ENCODE measurements around the gene GALNT10.

GALNT10 gene

DNA sequence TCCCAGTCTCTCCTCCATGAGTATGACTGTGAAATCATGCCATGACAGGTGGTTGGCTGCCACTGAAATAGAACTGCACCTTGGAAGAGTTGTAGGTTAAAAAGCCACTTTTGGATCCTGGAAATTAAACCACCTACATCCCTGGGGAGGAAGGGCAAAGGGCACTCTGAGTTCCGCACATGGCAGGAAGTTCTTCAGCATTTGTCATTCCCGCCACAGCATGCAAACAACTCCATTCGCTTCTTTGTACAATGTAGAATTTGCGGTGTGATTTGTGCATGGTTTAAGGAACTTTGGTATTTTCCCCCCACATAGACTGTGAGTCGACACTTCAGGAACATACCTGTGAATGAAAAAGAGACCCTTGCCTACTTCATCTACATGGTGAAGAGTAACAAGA, 265.1 kb downstream of the GALNT10 start:
- no peak for DNase-seq

DNA sequence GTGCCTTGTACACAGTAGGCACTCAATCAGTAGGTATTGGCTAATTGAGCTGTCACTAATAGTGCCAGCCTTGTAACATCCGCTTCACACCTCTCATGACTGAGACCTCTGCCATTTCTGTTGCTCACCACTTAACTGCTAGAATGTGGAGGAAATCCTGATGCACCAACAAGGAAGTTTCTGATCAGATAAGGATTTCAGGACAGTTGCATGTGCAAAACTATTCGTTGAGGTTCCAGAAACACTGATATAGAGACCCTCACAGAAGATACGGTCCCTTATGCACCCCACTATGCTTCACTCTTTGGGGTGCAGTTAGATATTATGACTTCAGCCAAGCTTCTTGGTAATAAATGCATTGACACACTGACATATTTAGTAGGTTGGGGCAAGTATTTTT, 266.0 kb downstream of the GALNT10 start:
- no peak for DNase-seq

DNA sequence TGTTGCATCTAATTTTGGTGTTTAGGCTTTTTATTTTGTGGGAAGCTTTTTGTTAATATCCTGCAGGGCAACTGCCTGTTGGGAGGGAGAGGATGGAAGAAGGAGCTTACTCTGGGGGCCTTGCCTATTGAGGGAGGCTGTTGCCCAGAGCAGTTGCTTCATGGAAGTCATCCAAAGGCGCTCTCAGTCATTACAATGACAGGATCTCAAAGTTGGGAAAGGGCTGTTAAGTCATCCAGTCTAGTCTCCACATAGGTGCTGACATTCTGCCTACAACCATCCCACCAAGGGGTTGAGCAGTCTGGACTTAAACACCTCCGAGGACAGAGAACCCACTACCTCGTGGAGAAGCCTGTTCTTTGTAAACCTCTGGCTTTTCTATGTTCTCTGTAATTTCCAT, 268.5 kb downstream of the GALNT10 start:
- no peak for DNase-seq

DNA sequence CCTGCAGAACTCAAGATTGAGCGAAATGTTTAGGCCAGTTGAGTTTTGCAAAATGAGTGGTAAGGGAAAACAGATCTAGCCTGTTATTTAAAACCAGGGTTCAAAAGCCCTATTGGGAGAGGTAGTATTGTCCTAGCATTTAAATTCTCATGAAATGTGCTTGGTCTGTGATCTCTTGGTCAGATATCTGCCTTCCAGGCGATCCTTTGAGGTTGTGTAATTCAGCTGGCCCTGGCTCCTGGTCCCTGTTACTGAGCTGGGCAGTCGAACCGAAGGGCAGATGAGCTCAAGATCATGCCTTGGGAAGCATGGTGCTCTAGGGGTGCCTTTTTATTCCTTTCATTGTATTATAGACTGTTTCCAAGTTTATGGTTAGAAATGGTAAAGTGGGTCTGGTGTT, 269.6 kb downstream of the GALNT10 start:
- no peak for DNase-seq

DNA sequence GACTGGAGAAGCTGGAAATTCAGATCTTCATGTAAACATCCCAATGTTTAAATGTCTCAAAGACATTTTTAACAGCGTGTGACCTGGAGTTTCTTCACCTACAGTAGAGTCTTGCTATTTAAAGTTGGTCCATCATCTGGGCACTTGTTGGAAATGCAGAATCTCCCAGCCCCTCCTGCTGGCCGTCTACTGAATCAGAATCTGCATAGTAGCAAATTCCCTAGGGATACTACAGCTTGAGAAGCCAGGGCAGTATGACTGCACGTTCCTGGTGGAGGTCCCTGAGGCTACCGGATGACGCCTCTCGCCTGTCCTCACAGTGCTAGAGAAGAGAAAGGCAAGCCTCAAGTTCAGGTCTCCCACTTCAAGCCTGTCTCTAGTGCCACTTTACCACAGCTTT, 271.0 kb downstream of the GALNT10 start:
- no peak for DNase-seq

DNA sequence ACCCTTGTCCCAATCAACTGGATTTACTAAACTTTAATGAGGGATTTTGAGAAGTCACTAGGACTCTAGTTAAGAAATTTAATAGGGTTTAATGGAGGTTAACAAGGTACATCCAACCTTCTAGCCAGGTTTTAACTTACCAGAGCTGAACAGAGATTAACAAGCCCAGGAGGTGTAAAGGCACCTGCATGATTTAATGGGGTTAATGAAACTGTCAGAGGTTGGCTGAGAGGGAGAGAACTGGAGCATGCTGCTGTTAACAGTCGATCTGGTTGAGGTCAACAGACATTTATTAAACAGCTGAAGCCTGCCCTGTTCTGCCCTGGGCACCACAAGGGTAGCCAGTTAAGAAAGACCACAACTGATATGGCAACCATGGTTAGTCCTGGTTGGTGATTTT, 273.9 kb downstream of the GALNT10 start:
- no peak for DNase-seq

DNA sequence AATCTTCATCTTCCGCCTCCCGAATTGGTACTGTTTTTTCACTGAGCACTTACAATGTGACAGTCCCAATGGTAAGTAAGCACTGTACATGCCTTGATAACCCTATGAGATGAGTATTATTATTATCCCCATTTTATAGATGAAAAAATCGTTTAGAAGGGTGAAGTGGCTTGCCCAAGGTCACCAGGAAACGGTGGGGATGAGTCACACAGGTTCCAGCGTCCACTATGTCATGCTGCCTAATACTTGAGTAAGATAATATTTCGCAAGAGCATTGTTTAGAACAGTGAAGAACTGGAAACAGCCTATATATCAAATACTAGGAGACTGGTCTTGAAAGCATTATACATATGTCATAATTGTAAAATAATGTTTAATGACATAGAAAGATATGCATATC, 274.6 kb downstream of the GALNT10 start:
- DNase-seq = no peak

DNA sequence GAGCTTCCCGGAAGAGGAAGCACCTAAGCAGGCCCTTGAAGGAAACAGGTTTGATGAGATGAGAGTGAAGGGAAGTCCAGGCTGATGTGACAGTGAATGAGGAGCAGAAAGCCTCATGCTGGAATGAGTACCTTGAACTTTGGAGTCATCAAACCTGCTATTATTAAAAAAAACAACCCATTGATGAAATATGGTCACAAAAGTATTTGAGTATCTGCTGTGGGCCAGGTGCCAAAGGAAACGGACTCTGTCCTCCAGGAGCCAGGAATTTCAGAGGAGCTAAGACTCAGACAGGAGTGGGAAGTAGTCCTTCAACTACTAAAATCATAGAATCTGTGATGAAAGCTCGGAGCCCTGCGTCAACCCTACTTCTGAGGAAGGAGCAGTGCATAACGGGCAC, 275.6 kb downstream of the GALNT10 start:
- DNase-seq = no peak

DNA sequence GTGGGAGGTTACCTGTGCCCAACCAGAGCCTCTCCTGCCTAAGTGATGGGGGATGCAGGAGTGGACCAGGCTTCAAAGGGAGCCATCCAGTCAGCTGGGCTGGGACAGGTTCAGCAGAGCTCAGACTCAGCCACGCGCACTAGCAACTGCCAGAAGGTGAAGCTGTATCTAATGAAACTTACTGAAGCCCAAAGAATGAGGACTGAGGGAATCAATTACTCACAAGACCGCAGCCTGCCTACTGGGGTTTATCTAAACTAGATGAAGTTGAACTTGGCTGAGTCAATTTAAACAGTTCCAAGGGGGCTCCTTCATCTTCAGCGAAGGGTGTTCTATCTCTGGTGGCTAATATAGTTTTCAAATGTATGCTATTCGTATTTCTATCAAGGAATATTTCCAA, 276.1 kb downstream of the GALNT10 start:
- no peak for DNase-seq

DNA sequence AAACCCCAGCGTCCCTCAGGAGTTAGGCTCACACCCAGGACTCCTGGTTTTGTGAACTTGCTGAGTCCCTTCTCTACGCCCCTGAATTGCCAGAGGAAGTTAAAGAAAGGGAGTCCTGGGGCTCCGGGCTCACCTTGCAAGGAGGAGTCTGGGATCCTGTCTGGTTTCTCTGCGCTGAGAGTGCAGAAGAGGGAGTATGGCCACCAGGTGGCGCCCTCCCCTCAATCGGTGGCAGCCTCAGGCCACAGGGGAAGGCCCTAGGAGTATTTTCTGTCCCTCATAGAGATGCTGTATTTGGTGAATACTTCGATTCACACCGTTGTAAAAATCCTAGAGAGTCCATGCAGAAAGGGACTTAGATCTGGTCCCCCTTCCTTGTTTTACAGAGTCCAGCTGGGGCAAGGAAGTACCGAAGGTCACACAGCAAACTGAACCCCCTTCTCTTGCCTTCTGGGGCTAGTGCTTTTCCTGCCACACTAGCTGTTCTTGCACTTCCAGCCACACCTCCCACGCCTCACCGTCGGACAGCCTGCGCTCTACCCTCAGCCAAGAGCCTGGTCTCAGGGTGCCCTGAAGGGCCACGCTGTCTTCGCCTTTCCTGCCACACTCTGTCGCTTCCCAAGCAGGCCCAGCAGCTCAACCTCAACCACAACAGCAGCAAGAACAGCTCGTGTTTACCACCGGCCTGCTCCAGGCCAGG, 277.3 kb downstream of the GALNT10 start:
- peak; percentile 10 for DNase-seq

DNA sequence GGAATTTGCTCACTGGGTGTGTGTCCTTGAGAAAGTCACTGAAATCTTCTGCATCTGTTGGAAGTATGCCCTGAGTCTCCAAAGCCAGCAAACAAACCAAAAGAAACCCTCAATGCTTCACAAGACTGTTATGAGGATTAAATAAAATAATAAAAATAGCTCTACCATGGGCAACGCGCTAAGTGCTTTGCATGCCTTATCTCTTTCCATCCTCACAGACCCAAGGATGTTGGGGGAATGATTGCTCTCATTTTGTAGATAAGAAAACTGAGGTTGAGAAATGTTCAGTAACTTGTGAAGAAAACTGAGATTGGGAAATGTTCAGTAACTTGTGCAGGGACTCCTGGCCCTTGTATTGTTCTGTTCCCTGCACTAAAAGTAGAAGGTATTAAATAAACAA, 279.6 kb downstream of the GALNT10 start:
- no peak for DNase-seq
